MM.1S (cell line): ENCODE measurements around the gene ANTXR1.

Source experiments
- CTCF ChIP-seq: fragments of 300-600 bp; sonication (generic); IDR thresholded peaks from 2 replicates; pipeline ENCODE4 v1.5.1; 2016; ENCODE audit warnings: antibody characterized with exemption, low read length, mixed read lengths
- EZH2 ChIP-seq: fragments of 300-600 bp; sonication (generic); optimal IDR thresholded peaks from 2 replicates; pipeline ENCODE3; 2017; ENCODE audit warnings: low read depth, mild to moderate bottlenecking, antibody characterized with exemption, low read length, mixed read lengths

- TF ChIP-seq CTCF, result no peak
- TF ChIP-seq EZH2, result no peak
Observed at GRCh38 chr2:69203166-69203985, 190.4 kb downstream of the ANTXR1 start.
